ENCODE measurements around the gene HOXA2.

The HOXA2 gene

GRCh38 chr7:27071622-27072390, 30.7 kb downstream of the HOXA2 start:
- no peak for DNase-seq

GRCh38 chr7:27068259-27068658, 34.2 kb downstream of the HOXA2 start:
- DNase-seq, result no peak

GRCh38 chr7:27066148-27066547, 36.3 kb downstream of the HOXA2 start:
- DNase-seq, result no peak

- no peak for DNase-seq
Measured at GRCh38 chr7:27065709-27066108, 36.8 kb downstream of the HOXA2 start.

GRCh38 chr7:27064661-27065060, 37.8 kb downstream of the HOXA2 start:
- DNase-seq, result no peak

GRCh38 chr7:27064159-27064558, 38.3 kb downstream of the HOXA2 start:
- DNase-seq, result no peak

- no peak for DNase-seq
Measured at GRCh38 chr7:27062946-27063345, 39.5 kb downstream of the HOXA2 start.

- no peak for DNase-seq
Measured at GRCh38 chr7:27053153-27053552, 49.3 kb downstream of the HOXA2 start.

GRCh38 chr7:27051451-27051850, 51.0 kb downstream of the HOXA2 start:
- DNase-seq, result no peak

Measured in cerebellar nuclear complex (tissue), 1 donor.